BJ (cell line): ENCODE measurements around the gene MFAP4. TPM values are rescaled to one million over a fixed set of nuclear protein-coding genes. Genes with fewer than 3 reads are reported as not detected.
A peak's percentile ranks its signal among the peaks of the same experiment; 100 is the strongest.

Experiments
- CTCF ChIA-PET: fragments of 350-600 bp; formaldehyde crosslinking; extraction: SDS; loops from one replicate; lab custom pipeline; 2021; ENCODE audit warnings: antibody characterized with exemption, inconsistent platforms; lab: Yijun Ruan, JAX
- POLR2A ChIA-PET: fragments of 300-600 bp; sonication (Branson Sonifier 250); formaldehyde crosslinking; extraction: SDS; loops from one replicate; lab custom pipeline; 2021; ENCODE audit warnings: antibody characterized with exemption; lab: Charles Lee
- DNase-seq: peaks from one replicate; pipeline ENCODE4 v3.0.0-alpha.2; 2011; ENCODE audit warnings: low read depth
- H3K27me3 ChIP-seq: 2 replicates; pipeline ENCODE4 v1.6.0; 2011; ENCODE audit warnings: low read length; ENCODE audit not compliant: control insufficient read depth, insufficient read depth
- H3K36me3 ChIP-seq: 2 replicates; pipeline ENCODE4 v1.5.1; 2011; ENCODE audit warnings: low read length; ENCODE audit not compliant: control insufficient read depth, insufficient read depth
- H3K4me3 ChIP-seq: 2 replicates; pipeline ENCODE4 v1.5.1; 2011; ENCODE audit warnings: low read depth, mild to moderate bottlenecking, control low read depth, low read length
- CTCF ChIP-seq: IDR thresholded peaks from 2 replicates; pipeline ENCODE4 v1.5.1; 2011; ENCODE audit warnings: low read depth, mild to moderate bottlenecking, control low read depth, inconsistent platforms, low read length, moderate library complexity; ENCODE audit not compliant: insufficient read depth
- polyA minus RNA-seq: library from RNA; depleted of rRNA, polyadenylated mRNA; stranded (reverse); fragments of >200 nt; gene quantifications from 2 replicates; pipeline ENCODE4 v1.2.3, GENCODE V29; 2011; rRNA and poly(A)+ RNA removed
- polyA plus RNA-seq: library from polyadenylated mRNA; depleted of rRNA; stranded (reverse); fragments of >200 nt; gene quantifications from 2 replicates; pipeline ENCODE4 v1.2.3, GENCODE V29; 2011; rRNA removed

The MFAP4 gene
- polyA plus RNA-seq (62.1 and 86.8 TPM in 2 replicates), polyA minus RNA-seq (30.4 and 39.1 TPM in 2 replicates)

DNA sequence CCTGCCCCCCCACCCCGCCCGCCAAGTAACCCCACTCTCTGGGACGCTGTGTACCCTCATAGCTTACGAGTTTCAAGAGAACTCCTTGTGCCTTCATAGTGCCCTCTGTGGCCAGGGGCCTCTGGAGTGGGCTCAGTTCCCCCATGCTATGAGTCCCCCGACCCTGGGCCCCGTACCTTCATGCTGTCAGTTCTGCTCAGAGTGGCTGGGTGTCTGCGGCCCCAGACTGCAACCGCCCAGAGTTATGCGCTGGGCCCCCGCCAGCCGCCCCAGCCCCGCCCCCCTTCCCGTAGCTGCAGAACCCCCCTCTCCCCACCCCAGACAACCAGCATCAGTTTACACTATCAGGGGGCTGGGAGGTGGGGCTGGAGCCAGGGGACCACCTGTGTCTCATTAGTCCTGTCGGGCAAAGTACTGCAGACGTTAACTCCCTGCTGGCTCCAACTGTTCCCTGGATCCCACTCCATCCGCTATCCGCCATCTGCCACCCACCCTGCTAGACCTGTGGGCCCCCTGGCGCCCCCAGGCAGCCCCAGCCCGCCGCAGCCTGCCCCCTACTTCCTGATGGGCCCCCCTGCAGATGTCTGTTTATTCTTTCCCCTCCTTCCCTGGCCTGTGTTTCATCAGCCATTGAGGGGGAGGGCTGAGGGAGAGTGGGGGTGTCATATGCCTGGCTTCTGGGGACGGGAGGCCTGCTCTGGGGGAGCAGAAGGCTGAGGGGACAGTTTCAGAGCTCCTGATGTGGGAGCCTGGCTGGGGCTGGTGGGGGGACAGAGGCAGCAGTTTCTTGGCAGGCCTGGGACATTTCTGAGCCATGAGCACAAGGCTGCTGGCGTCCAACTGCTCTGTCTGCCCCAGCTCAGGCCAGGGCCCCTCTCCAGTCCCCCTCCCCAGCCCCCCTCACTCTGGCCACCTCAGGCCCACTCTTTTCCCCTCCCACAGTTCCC, at the start of gene MFAP4:
TSS of gene MFAP4 (minus strand) at position 217 of the 947 bp plus-strand sequence. CDS start at position 182, 35 bp downstream.
- no peak for TF ChIP-seq CTCF
- peak; percentile 68 for DNase-seq
- CTCF ChIA-PET = interaction anchor here (0.8 to 10.2 kb wide), 2 partner anchors 24 to 61 kb away, joined by 5 to 78 read pairs; partner anchors contain the start of gene B9D1
- POLR2A ChIA-PET = interaction anchor here (0.7 to 2.0 kb wide), 2 partner anchors 9 to 23 kb away, joined by 4 to 15 read pairs; partner anchors contain the start of gene MAPK7
- Histone ChIP-seq H3K4me3 (peak within 1 kb of the TSS; percentile 53), H3K27me3 (no peaks in the 10 kb centered on the region), H3K36me3 (peaks cover 23% of the 10 kb centered on the region)

- Histone ChIP-seq H3K36me3 (no peaks in the 10 kb centered on the region), H3K4me3 (no peak overlapping the region), H3K27me3 (no peaks in the 10 kb centered on the region)
- ChIA-PET CTCF (interaction anchor here (0.6 to 7.3 kb wide), 5 partner anchors 9 to 71 kb away, joined by 3 to 50 read pairs (median 7); partner anchors contain the start of gene B9D1), POLR2A (no interaction called here)
- DNase-seq = no peak
- no peak for TF ChIP-seq CTCF
These were observed 46.8 kb upstream of the MFAP4 start for GRCh38 chr17:19433727-19434340.

DNA sequence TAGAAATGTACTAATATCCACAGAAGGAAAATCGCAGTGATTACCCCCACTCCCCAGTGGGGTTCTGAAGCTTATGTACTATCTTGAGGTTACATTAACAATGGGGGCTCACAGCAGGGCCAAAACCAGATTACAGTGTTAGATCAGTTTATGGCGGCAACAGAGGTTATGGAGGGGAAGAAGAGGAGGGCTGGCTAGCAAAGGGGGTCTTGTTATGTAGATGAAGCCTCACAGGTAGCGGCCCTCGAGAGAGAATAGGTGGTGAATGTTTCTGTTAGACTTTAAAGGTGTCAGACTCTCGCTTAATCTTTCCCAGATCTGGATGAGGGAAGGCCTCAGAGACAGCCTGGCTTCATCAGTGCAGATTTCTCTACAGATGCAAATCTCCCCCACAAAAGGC, 46.3 kb upstream of the MFAP4 start:
- H3K36me3 ChIP-seq = no peaks in the 10 kb centered on the region
- CTCF ChIA-PET = interaction anchor here (1.1 to 7.3 kb wide), 4 partner anchors 8 to 70 kb away, joined by 4 to 50 read pairs (median 10); partner anchors contain the start of gene B9D1
- no peak overlapping the region for H3K4me3 ChIP-seq
- DNase-seq = no peak
- POLR2A ChIA-PET = no interaction called here
- H3K27me3 ChIP-seq = no peaks in the 10 kb centered on the region
- no peak for TF ChIP-seq CTCF

GRCh38 chr17:19431691-19432090, 44.7 kb upstream of the MFAP4 start:
- DNase-seq = no peak
- no peak overlapping the region for H3K4me3 ChIP-seq
- ChIA-PET POLR2A (no interaction called here), CTCF (interaction anchor here (7.3 kb wide), 1 partner anchor 15 kb away, joined by 50 read pairs; no protein-coding TSS in a partner anchor)
- TF ChIP-seq CTCF = no peak
- H3K27me3 ChIP-seq = no peaks in the 10 kb centered on the region
- H3K36me3 ChIP-seq = no peaks in the 10 kb centered on the region
